ENCODE data around the gene ERVFRD-1.

ERVFRD-1 gene

DNA sequence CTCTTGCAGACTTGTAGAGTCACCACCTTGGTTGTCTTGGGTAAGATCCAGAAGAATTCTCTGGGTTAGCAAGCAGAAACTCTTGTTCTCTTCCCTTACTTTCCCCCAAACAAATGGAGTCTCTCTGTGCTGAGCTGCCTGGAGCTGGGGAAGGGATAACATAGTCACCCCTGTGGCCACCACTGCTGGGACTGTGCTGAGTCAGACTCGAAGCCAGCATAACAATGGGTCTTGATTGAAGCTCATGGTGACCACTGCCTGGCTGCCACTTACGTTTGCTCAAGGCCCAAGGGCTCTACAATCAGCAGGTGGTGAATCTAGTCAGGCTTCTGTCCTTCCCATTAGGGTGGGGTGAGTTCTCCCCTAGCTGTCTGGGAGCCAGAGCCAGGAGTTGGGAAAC is 15.4 kb upstream of the ERVFRD-1 start:
- H3K4me3 ChIP-seq (ENCODE audit: insufficient read depth in 1 of 2, low read depth in 1 of 2, low read length in 2 of 2): no peak overlapping the region
- no peaks in the 10 kb centered on the region for H3K4me1 ChIP-seq (ENCODE audit: control insufficient read depth, insufficient read depth, low read depth, low read length)
- H2AK5ac ChIP-seq (ENCODE audit: low read length, severe bottlenecking): no peak overlapping the region
- H2AFZ ChIP-seq (ENCODE audit: low read depth, low read length): no peak overlapping the region
- H3K79me1 ChIP-seq (replicated peaks; ENCODE audit: low read length, poor library complexity, severe bottlenecking): peaks cover 32% of the 10 kb centered on the region
- no peak overlapping the region for H3K9ac ChIP-seq (ENCODE audit: low read length)
- H3K23ac ChIP-seq (ENCODE audit: low read length in 2 of 2): no peak overlapping the region
- H4K91ac ChIP-seq (ENCODE audit: low read length): no peak overlapping the region
- H2BK5ac ChIP-seq (ENCODE audit: low read depth, low read length, poor library complexity, severe bottlenecking): no peak overlapping the region
- no peaks in the 10 kb centered on the region for H3K27me3 ChIP-seq (ENCODE audit: control insufficient read depth in 1 of 2, insufficient read depth in 1 of 2, low read length in 2 of 2)
- H4K8ac ChIP-seq (ENCODE audit: low read length): no peak overlapping the region
- no peak overlapping the region for H3K27ac ChIP-seq (ENCODE audit: low read length, poor library complexity, severe bottlenecking)
- H2BK15ac ChIP-seq (ENCODE audit: low read depth, poor library complexity, severe bottlenecking): no peak overlapping the region
- H2BK120ac ChIP-seq (ENCODE audit: low read depth, low read length): no peak overlapping the region
- H3K36me3 ChIP-seq (ENCODE audit: control insufficient read depth in 1 of 2, insufficient read depth in 2 of 2, low read depth in 1 of 2, low read length in 2 of 2): peaks cover 0 to 5% of the 10 kb centered on the region in 2 experiments
- H3K9me3 ChIP-seq (ENCODE audit: control insufficient read depth, low read length): no peaks in the 10 kb centered on the region
- no peak for DNase-seq
- no peak overlapping the region for H3K4me2 ChIP-seq (ENCODE audit: low read length, poor library complexity, severe bottlenecking)
- no peak overlapping the region for H3K14ac ChIP-seq (ENCODE audit: low read length in 2 of 2)
- 94% methylated on average over 2 of the region's 2 CpGs for WGBS
- no peak overlapping the region for H3K18ac ChIP-seq (ENCODE audit: low read depth in 1 of 2, low read length in 2 of 2)
- H2BK12ac ChIP-seq (ENCODE audit: low read length in 2 of 2): no peak overlapping the region
- no peak overlapping the region for H3K4ac ChIP-seq (ENCODE audit: low read depth in 1 of 2, low read length in 2 of 2)

DNA sequence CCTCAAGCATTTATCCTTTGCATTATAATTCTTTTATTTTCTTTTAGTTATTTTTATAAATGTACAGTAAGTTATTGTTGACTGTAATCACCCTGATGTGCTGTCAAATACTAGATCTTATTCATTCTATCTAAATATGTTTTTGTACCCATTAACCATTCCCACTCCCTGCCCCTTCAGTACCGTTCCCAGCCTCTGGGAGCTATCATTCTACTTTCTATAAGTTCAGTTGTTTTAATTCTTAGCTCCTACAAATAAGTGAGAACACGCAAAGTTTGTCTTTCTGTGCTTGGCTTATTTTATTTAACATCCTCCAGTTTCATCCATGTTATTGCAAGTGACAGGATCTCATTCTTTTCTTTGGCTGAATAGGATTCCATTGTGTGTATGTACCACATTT is 12.5 kb upstream of the ERVFRD-1 start:
- Histone ChIP-seq H3K4ac (ENCODE audit: low read depth in 1 of 2, low read length in 2 of 2) (no peak overlapping the region), H3K4me2 (ENCODE audit: low read length, poor library complexity, severe bottlenecking) (no peak overlapping the region), H2BK12ac (ENCODE audit: low read length in 2 of 2) (no peak overlapping the region), H3K18ac (ENCODE audit: low read depth in 1 of 2, low read length in 2 of 2) (no peak overlapping the region), H2BK15ac (ENCODE audit: low read depth, poor library complexity, severe bottlenecking) (no peak overlapping the region), H3K27ac (ENCODE audit: low read length, poor library complexity, severe bottlenecking) (no peak overlapping the region), H3K9me3 (ENCODE audit: control insufficient read depth, low read length) (no peaks in the 10 kb centered on the region), H3K79me1 (replicated peaks; ENCODE audit: low read length, poor library complexity, severe bottlenecking) (peaks cover 36% of the 10 kb centered on the region), H3K36me3 (ENCODE audit: control insufficient read depth in 1 of 2, insufficient read depth in 2 of 2, low read depth in 1 of 2, low read length in 2 of 2) (peaks cover 0 to 5% of the 10 kb centered on the region in 2 experiments), H4K8ac (ENCODE audit: low read length) (no peak overlapping the region), H3K4me3 (ENCODE audit: insufficient read depth in 1 of 2, low read depth in 1 of 2, low read length in 2 of 2) (no peak overlapping the region), H3K27me3 (ENCODE audit: control insufficient read depth in 1 of 2, insufficient read depth in 1 of 2, low read length in 2 of 2) (no peaks in the 10 kb centered on the region), H2AK5ac (ENCODE audit: low read length, severe bottlenecking) (no peak overlapping the region), H2AFZ (ENCODE audit: low read depth, low read length) (no peak overlapping the region), H3K9ac (ENCODE audit: low read length) (no peak overlapping the region), H2BK5ac (ENCODE audit: low read depth, low read length, poor library complexity, severe bottlenecking) (no peak overlapping the region), H4K91ac (ENCODE audit: low read length) (no peak overlapping the region), H3K23ac (ENCODE audit: low read length in 2 of 2) (no peak overlapping the region), H3K4me1 (ENCODE audit: control insufficient read depth, insufficient read depth, low read depth, low read length) (no peaks in the 10 kb centered on the region), H2BK120ac (ENCODE audit: low read depth, low read length) (no peak overlapping the region), H3K14ac (ENCODE audit: low read length in 2 of 2) (no peak overlapping the region)
- DNase-seq: no peak
- 91% methylated on average over 2 of the region's 2 CpGs for WGBS

DNA sequence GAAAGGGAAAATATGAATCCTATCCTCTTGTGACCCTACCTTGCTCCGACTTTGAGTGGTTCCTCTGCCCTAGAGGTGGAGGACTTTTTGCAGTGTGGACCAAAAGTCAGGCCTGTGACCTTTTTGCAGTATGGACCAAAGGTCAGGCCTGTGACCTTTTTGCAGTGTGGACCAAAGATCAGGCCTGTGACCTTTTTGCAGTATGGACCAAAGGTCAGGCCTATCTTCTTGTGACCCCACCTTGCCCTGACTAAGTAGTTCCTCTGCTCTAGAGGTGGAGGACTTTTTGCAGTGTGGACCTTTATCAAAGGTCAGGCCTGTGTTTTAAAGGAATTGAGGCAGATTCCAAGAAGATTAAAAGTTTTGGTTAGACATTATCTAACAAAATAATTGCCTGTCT is 10.9 kb upstream of the ERVFRD-1 start:
- no peak overlapping the region for H3K23ac ChIP-seq (ENCODE audit: low read length in 2 of 2)
- H3K4me1 ChIP-seq (ENCODE audit: control insufficient read depth, insufficient read depth, low read depth, low read length): no peaks in the 10 kb centered on the region
- no peak overlapping the region for H2BK120ac ChIP-seq (ENCODE audit: low read depth, low read length)
- H2BK12ac ChIP-seq (ENCODE audit: low read length in 2 of 2): no peak overlapping the region
- H2AK5ac ChIP-seq (ENCODE audit: low read length, severe bottlenecking): no peak overlapping the region
- H3K27me3 ChIP-seq (ENCODE audit: control insufficient read depth in 1 of 2, insufficient read depth in 1 of 2, low read length in 2 of 2): no peaks in the 10 kb centered on the region
- H4K8ac ChIP-seq (ENCODE audit: low read length): no peak overlapping the region
- no peak overlapping the region for H2BK15ac ChIP-seq (ENCODE audit: low read depth, poor library complexity, severe bottlenecking)
- no peaks in the 10 kb centered on the region for H3K36me3 ChIP-seq (ENCODE audit: control insufficient read depth in 1 of 2, insufficient read depth in 2 of 2, low read depth in 1 of 2, low read length in 2 of 2)
- no peak overlapping the region for H4K91ac ChIP-seq (ENCODE audit: low read length)
- H3K4ac ChIP-seq (ENCODE audit: low read depth in 1 of 2, low read length in 2 of 2): no peak overlapping the region
- no peak overlapping the region for H3K4me2 ChIP-seq (ENCODE audit: low read length, poor library complexity, severe bottlenecking)
- WGBS: 97% methylated on average over 1 of the region's 1 CpG
- no peak for DNase-seq
- no peak overlapping the region for H3K27ac ChIP-seq (ENCODE audit: low read length, poor library complexity, severe bottlenecking)
- no peak overlapping the region for H2AFZ ChIP-seq (ENCODE audit: low read depth, low read length)
- H3K79me1 ChIP-seq (replicated peaks; ENCODE audit: low read length, poor library complexity, severe bottlenecking): peaks cover 24% of the 10 kb centered on the region
- no peak overlapping the region for H3K9ac ChIP-seq (ENCODE audit: low read length)
- no peak overlapping the region for H3K14ac ChIP-seq (ENCODE audit: low read length in 2 of 2)
- H3K9me3 ChIP-seq (ENCODE audit: control insufficient read depth, low read length): no peaks in the 10 kb centered on the region
- no peak overlapping the region for H3K4me3 ChIP-seq (ENCODE audit: insufficient read depth in 1 of 2, low read depth in 1 of 2, low read length in 2 of 2)
- H2BK5ac ChIP-seq (ENCODE audit: low read depth, low read length, poor library complexity, severe bottlenecking): no peak overlapping the region
- H3K18ac ChIP-seq (ENCODE audit: low read depth in 1 of 2, low read length in 2 of 2): no peak overlapping the region

DNA sequence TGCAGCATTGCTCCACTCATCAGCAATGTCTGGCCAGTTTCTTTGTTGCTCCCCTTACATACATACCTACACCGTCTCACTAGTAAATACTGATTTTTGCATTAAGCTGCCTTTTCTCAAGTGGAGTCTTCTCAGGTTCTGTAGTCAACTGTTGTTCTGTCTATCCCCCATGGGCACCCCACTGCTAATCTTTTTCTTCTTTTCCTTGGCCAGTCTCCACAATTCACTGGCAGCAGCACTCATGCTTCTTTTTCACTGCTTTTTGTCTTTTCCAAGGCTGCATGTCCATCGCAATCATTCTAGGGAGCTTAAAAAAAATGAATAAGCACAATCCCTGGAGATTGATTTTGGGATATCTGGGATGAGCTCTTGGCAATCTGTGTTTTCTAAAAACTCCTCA is 10.3 kb upstream of the ERVFRD-1 start:
- H3K27ac ChIP-seq (ENCODE audit: low read length, poor library complexity, severe bottlenecking): no peak overlapping the region
- no peak overlapping the region for H4K8ac ChIP-seq (ENCODE audit: low read length)
- no peak overlapping the region for H3K4ac ChIP-seq (ENCODE audit: low read depth in 1 of 2, low read length in 2 of 2)
- H4K91ac ChIP-seq (ENCODE audit: low read length): no peak overlapping the region
- no peaks in the 10 kb centered on the region for H3K27me3 ChIP-seq (ENCODE audit: control insufficient read depth in 1 of 2, insufficient read depth in 1 of 2, low read length in 2 of 2)
- no peaks in the 10 kb centered on the region for H3K36me3 ChIP-seq (ENCODE audit: control insufficient read depth in 1 of 2, insufficient read depth in 2 of 2, low read depth in 1 of 2, low read length in 2 of 2)
- no peak for DNase-seq
- H3K23ac ChIP-seq (ENCODE audit: low read length in 2 of 2): no peak overlapping the region
- H3K9me3 ChIP-seq (ENCODE audit: control insufficient read depth, low read length): no peaks in the 10 kb centered on the region
- H3K79me1 ChIP-seq (replicated peaks; ENCODE audit: low read length, poor library complexity, severe bottlenecking): peaks cover 21% of the 10 kb centered on the region
- no peak overlapping the region for H2BK15ac ChIP-seq (ENCODE audit: low read depth, poor library complexity, severe bottlenecking)
- H3K9ac ChIP-seq (ENCODE audit: low read length): no peak overlapping the region
- no peak overlapping the region for H2BK120ac ChIP-seq (ENCODE audit: low read depth, low read length)
- no peak overlapping the region for H3K14ac ChIP-seq (ENCODE audit: low read length in 2 of 2)
- H2BK12ac ChIP-seq (ENCODE audit: low read length in 2 of 2): no peak overlapping the region
- no peaks in the 10 kb centered on the region for H3K4me1 ChIP-seq (ENCODE audit: control insufficient read depth, insufficient read depth, low read depth, low read length)
- no peak overlapping the region for H2AK5ac ChIP-seq (ENCODE audit: low read length, severe bottlenecking)
- H3K4me3 ChIP-seq (ENCODE audit: insufficient read depth in 1 of 2, low read depth in 1 of 2, low read length in 2 of 2): no peak overlapping the region
- no peak overlapping the region for H2AFZ ChIP-seq (ENCODE audit: low read depth, low read length)
- no peak overlapping the region for H2BK5ac ChIP-seq (ENCODE audit: low read depth, low read length, poor library complexity, severe bottlenecking)
- H3K4me2 ChIP-seq (ENCODE audit: low read length, poor library complexity, severe bottlenecking): no peak overlapping the region
- no peak overlapping the region for H3K18ac ChIP-seq (ENCODE audit: low read depth in 1 of 2, low read length in 2 of 2)
- 99% methylated on average over 2 of the region's 2 CpGs for WGBS

Measured in mesenchymal stem cell (in vitro differentiated cells and primary cell).